Aorta (tissue), 5 donors: ENCODE data around the gene MTOR. TPM values are rescaled to one million over a fixed set of nuclear protein-coding genes. Genes with fewer than 3 reads are reported as not detected.

Experiments used
- ATAC-seq: fragments of 200-7000 bp; cut with Tn5 transposase; one replicate; pipeline ENCODE4 v1.9.1; 2022; ENCODE audit warnings: moderate library complexity; ENCODE audit not compliant: low FRiP score
- DNase-seq, 2 donors: peaks; one replicate each; pipeline ENCODE4 v3.0.0-alpha.2; 2020
- H3K27ac ChIP-seq, 2 donors: one replicate each; pipeline ENCODE4 v1.5.1; 2013; ENCODE audit warnings: low read length in 2 of 2, mild to moderate bottlenecking in 2 of 2, moderate library complexity in 2 of 2, control low read depth in 1 of 2, inconsistent platforms in 1 of 2, low read depth in 1 of 2
- H3K27me3 ChIP-seq, 2 donors: one replicate each; pipeline ENCODE4 v1.6.1; 2013; ENCODE audit warnings: control low read depth in 1 of 2, low read length in 1 of 2, mild to moderate bottlenecking in 1 of 2, moderate library complexity in 1 of 2; ENCODE audit not compliant: insufficient read depth in 2 of 2, control insufficient read depth in 1 of 2
- H3K36me3 ChIP-seq, 2 donors: one replicate each; pipeline ENCODE4 v1.6.1; 2013; ENCODE audit warnings: control low read depth in 1 of 2, low read length in 1 of 2, mild to moderate bottlenecking in 1 of 2; ENCODE audit not compliant: insufficient read depth in 2 of 2, control insufficient read depth in 1 of 2
- H3K4me1 ChIP-seq, 2 donors: one replicate each; pipeline ENCODE4 v1.6.1; 2013; ENCODE audit warnings: low read length in 2 of 2, control low read depth in 1 of 2, mild to moderate bottlenecking in 1 of 2, moderate library complexity in 1 of 2; ENCODE audit not compliant: insufficient read depth in 2 of 2, control insufficient read depth in 1 of 2
- H3K4me3 ChIP-seq, 2 donors: one replicate each; pipeline ENCODE4 v1.5.1; 2013; ENCODE audit warnings: low read length in 2 of 2, control low read depth in 1 of 2, mild to moderate bottlenecking in 1 of 2
- H3K9me3 ChIP-seq: one replicate; pipeline ENCODE4 v1.6.1; 2013; ENCODE audit warnings: mild to moderate bottlenecking, low read length; ENCODE audit not compliant: control insufficient read depth
- WGBS, 2 donors: extraction: QIAGEN DNeasy Blood & Tissue Kit; methylation state at CpG; one replicate each; pipeline ENCODE4 v1.1.7; 2013; 5-methylcytosine and 5-hydroxymethylcytosine counted together
- intact Hi-C, 2 donors: fragments of 100-400 bp; cut with DNase I; formaldehyde crosslinking; loops; one replicate each; pipeline versions ENCODE4 v1.14.2 to v1.15.0; 2022
- polyA plus RNA-seq, 2 donors: library from polyadenylated mRNA; stranded (reverse); fragments of 200-250 nt; gene quantifications; one replicate each; pipeline ENCODE4 v1.2.3, GENCODE V29; 2013
- total RNA-seq, 2 donors: library from RNA; stranded (reverse); fragmentation: NEBNext Ultra II Directional; extraction: Animal tissue kit (Norgen Biotek cat#: 25700); gene quantifications; one replicate each; pipeline ENCODE4 v1.2.1, GENCODE V29; 2021
- donor health status: healthy with polysubstance abuse.
- donor health status: Bipolar disorder and iron deficiency.
- donor health status: DM: no; HTN: no; CAD: no.
- donor health status: DM: no; HTN: no; CAD: no.
- donor health status: DM: yes; HTN: yes; CAD: no.

MTOR gene
- total and polyA plus RNA-seq, 4 donors, result 7.5 to 31.8 (median 22.9) TPM

DNA sequence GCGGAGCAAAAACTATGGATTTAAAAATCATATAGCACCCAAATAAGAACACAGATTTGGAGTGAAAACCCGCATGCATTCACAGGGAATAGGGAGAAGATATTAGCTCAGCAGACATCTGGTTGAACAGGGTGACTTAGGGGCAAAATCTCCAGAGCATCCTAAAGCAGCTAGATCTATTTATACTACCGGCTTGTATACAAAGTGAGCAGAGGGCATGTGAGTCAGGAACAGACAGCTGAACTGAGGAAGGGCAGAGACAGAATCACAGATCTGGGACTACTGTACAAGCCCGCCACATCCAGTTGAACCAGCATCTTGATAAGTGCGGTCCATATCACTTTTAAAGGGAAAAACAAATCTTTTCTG lies 127.5 kb downstream of the MTOR start:
- Histone ChIP-seq H3K4me1 (no peaks in the 10 kb centered on the region), H3K4me3 (no peak overlapping the region), H3K27ac (no peak overlapping the region), H3K36me3 (peaks cover 5 to 12% of the 10 kb centered on the region in 2 donors), H3K27me3 (no peaks in the 10 kb centered on the region), H3K9me3 (no peaks in the 10 kb centered on the region)
- ATAC-seq (no peak), DNase-seq (no peak)
- 91 to 95% methylated on average over 5 of the region's 5 CpGs for WGBS, 2 donors
- intact Hi-C loops, result no loop called here

DNA sequence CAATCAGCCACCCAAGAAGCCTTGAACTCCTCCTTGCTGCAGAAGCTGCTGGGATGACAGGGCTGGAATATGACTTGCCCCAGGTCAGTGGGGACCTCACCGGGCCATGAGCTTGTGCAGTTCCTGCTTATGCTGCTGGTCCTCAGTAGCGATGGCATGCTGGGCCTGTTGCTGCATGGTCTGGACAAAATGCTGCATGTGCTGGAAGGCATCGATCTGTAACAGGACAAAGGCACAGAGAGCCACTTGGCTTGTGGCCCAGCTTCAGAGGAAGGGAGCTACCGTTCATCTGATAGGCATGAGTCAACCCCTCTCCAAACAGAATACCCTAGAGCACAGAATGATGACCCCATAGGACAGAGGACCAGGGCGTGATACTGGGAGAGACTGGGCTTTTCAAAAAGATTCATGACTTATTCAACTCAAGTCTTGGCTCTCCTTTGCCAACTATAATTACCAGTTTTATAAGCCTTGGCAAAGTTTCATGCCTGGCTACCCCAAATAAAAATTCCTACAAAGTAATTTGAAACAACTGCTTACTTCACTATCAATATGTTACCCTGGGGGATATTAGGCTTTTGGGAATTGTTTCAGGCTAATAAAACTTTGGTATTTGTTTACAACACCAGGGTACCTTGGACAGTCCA lies 128.0 kb downstream of the MTOR start:
- intact Hi-C loops, result no loop called here
- DNase-seq, result no peak
- no peaks in the 10 kb centered on the region for H3K4me1 ChIP-seq
- WGBS, 2 donors, result 73 to 75% methylated on average over 5 of the region's 5 CpGs
- H3K27me3 ChIP-seq, result no peaks in the 10 kb centered on the region
- no peak overlapping the region for H3K4me3 ChIP-seq
- H3K27ac ChIP-seq, result no peak overlapping the region
- ATAC-seq, result no peak
- H3K9me3 ChIP-seq, result no peaks in the 10 kb centered on the region
- H3K36me3 ChIP-seq, result peaks cover 5 to 15% of the 10 kb centered on the region in 2 donors

DNA sequence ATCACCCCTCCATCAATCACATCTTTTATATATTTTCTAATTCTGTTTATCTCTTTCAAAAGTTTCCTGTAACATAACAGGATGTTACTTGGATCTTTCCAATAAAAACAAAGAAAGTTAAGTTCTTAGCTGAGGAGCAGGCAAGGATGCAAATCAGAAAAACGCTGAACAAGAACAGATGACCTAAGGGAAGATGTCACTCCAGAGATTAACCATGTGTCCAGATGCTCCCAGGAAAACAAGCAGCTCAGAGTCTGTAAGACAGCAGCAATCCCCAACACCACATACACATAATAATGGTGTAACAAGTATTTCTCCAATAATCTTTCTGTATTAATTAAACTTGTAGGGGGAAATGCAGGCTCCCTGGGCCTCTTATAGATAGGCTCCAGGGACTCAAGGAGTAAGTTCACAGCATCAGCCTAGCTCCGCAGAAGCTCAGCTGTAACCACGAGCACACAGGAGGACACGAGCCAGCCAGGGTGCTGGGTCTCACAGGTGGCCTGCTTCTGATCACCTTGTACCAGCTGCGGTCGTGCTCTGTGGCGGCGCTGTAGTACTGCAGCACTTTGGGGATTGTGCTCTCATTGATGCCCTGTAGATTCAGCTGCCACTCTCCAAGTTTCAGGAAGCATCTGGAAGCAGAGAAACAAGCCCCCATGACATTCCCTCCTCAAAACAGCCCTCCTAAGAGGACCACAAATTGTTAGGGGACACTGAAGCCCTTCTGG lies 129.6 kb downstream of the MTOR start:
- WGBS, 2 donors, result 84 to 86% methylated on average over 8 of the region's 8 CpGs
- Histone ChIP-seq H3K4me1 (no peaks in the 10 kb centered on the region), H3K27me3 (no peaks in the 10 kb centered on the region), H3K36me3 (peaks cover 2 to 21% of the 10 kb centered on the region in 2 donors), H3K27ac (no peak overlapping the region), H3K9me3 (no peaks in the 10 kb centered on the region), H3K4me3 (no peak overlapping the region)
- ATAC-seq (no peak), DNase-seq (no peak)
- intact Hi-C loops, result no loop called here

DNA sequence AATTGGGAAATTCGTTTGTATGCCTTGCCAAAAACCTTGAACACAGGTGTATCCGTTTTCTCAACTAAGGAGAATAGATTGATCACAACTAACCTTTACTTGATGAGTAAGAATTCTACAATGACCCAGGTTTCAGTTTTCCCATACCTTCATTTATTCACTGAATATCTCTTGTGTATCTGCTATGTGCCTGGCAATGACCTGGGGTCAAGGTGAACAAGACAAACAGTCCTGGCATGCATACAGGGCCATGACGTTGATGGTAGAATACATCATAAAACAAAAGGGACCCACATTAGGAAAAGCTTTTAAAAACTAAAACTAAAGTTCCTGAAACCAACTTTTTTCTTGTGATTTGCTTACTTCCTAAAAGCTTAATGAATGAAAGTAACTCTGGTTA lies 130.5 kb downstream of the MTOR start:
- Histone ChIP-seq H3K36me3 (peaks cover 2 to 26% of the 10 kb centered on the region in 2 donors), H3K4me1 (no peaks in the 10 kb centered on the region), H3K4me3 (no peak overlapping the region), H3K9me3 (no peaks in the 10 kb centered on the region), H3K27me3 (no peaks in the 10 kb centered on the region), H3K27ac (no peak overlapping the region)
- DNase-seq (no peak), ATAC-seq (no peak)
- intact Hi-C loops, result no loop called here
- 74 to 75% methylated on average over 3 of the region's 3 CpGs for WGBS, 2 donors

DNA sequence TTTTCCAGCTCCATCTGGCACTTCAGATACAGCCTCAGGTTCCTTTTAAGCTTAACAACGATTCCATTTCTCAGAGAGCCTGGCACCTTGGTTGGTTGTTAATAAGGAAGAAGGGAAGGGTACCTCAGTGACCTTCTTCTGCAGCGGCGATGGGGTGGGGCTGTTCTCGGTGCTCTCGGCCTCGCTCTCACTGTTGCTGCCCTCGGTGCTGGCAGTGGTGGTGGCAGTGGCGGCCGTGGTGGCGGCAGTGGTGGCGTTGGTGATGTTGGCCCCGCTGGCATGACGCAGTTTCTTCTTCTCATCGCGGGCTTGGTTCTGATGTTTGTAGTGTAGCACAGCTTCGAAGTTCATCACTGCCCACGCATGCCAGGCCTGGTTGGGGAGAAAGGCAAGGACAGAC lies 131.9 kb downstream of the MTOR start:
- intact Hi-C loops, result no loop called here
- Histone ChIP-seq H3K27me3 (no peaks in the 10 kb centered on the region), H3K4me3 (no peak overlapping the region), H3K9me3 (no peaks in the 10 kb centered on the region), H3K36me3 (peaks cover 3 to 29% of the 10 kb centered on the region in 2 donors), H3K27ac (no peak overlapping the region), H3K4me1 (no peaks in the 10 kb centered on the region)
- no peak for DNase-seq
- ATAC-seq, result no peak
- 96 to 97% methylated on average over 17 of the region's 17 CpGs for WGBS, 2 donors

DNA sequence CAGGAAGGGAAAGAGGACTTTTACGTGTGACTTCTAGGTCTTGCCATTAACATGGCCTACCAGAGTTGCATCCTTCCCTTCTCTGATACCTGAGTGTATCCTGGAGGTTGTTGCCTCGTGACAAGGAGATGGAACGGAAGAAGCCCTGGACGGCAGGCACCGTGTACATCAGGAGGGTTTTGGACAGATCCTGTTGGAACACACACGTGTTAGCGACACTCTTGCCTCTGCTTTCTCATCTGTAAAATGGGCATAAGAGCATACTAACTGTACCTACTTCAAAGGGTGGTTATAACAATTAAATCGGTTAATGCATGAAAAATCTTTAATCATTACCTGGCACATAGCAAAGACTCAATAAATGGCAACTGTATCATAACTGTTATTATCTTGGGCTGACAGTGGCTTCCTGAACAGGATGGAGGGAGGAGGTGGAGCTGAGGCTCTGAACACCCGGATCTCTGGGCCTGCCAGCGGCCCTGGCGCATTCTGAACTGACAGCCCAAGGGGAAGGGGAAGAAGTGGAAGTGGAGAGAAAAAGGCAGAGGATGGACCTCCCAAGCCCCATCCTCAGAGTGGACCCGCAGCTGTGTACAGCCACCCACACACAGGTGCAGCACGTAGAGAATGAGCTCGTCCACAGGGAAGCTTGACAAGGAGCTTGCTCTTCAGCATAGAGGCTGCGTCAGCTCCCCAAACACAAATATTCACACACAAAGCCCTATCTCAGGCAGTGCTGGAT lies 132.5 kb downstream of the MTOR start:
- WGBS, 2 donors, result 92 to 94% methylated on average over 15 of the region's 15 CpGs
- Histone ChIP-seq H3K9me3 (no peaks in the 10 kb centered on the region), H3K4me1 (no peaks in the 10 kb centered on the region), H3K4me3 (no peak overlapping the region), H3K36me3 (peaks cover 3 to 29% of the 10 kb centered on the region in 2 donors), H3K27ac (no peak overlapping the region), H3K27me3 (no peaks in the 10 kb centered on the region)
- intact Hi-C loops, result no loop called here
- ATAC-seq (no peak), DNase-seq (no peak)

DNA sequence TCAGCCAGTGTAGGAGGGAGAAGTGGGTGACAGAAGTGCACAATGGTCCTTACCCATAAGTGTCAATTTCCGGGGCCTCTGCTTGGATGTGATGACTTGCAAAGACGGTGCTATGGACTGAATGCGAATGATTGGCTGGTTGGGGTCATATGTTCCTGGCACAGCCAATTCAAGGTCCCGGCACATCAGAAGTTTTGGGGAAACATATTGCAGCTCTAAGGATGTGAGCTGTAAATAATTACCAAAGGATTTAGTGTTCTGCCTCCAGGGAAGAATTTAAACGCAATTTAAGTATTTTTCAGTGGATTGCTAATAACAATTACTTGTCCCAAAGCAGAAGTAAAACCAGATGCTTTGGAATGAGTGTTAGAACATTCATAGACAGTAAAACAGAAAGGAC lies 135.8 kb downstream of the MTOR start:
- no peaks in the 10 kb centered on the region for H3K27me3 ChIP-seq
- no peak for ATAC-seq
- peaks cover 9 to 32% of the 10 kb centered on the region in 2 donors for H3K36me3 ChIP-seq
- WGBS, 2 donors, result 71 to 82% methylated on average over 5 of the region's 5 CpGs
- H3K9me3 ChIP-seq, result no peaks in the 10 kb centered on the region
- intact Hi-C loops, result no loop called here
- H3K4me1 ChIP-seq, result no peaks in the 10 kb centered on the region
- H3K27ac ChIP-seq, result no peak overlapping the region
- no peak overlapping the region for H3K4me3 ChIP-seq
- DNase-seq, result no peak

DNA sequence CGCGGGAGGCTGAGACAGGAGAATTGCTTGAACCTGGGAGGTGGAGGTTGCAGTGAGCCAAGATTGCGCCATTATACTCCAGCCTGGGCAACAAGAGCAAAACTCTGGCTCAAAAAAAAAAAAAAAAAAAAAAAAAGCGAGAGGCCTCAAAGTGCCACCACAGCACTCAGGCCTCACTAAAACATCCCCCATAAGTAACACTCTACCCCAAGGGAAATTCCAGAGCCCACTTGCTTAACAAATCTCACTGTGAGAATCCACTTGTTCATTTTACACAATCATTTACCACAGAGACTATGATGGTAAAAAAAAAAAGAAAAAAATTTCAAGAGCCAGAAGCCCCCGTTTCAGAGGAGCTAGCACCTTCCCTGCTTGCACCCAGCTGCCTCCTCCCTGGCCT lies 136.4 kb downstream of the MTOR start:
- WGBS, 2 donors, result 90 to 92% methylated on average over 5 of the region's 5 CpGs
- intact Hi-C loops, result no loop called here
- H3K27ac ChIP-seq, result no peak overlapping the region
- no peaks in the 10 kb centered on the region for H3K27me3 ChIP-seq
- H3K4me3 ChIP-seq, result no peak overlapping the region
- DNase-seq (no peak), ATAC-seq (no peak)
- H3K4me1 ChIP-seq, result no peaks in the 10 kb centered on the region
- peaks cover 9 to 32% of the 10 kb centered on the region in 2 donors for H3K36me3 ChIP-seq
- no peaks in the 10 kb centered on the region for H3K9me3 ChIP-seq
